ENCODE measurements around the gene TNFRSF6B. TPM values are rescaled to one million over a fixed set of nuclear protein-coding genes. Genes with fewer than 3 reads are reported as not detected.

TNFRSF6B gene
- total RNA-seq, 1 donor from 2014 or later = 2.3 TPM

- no peak overlapping the region for H3K27ac Mint-ChIP-seq (ENCODE audit: unreplicated experiment)
- H3K36me3 Mint-ChIP-seq (ENCODE audit: unreplicated experiment) = no peaks in the 10 kb centered on the region
- no peak for TF ChIP-seq CTCF (IDR thresholded peaks at IDR 0.05)
- H3K4me3 Mint-ChIP-seq (ENCODE audit: unreplicated experiment) = no peak overlapping the region
- H3K4me1 Mint-ChIP-seq (ENCODE audit: unreplicated experiment) = peaks cover 36% of the 10 kb centered on the region
- H3K9me3 Mint-ChIP-seq (ENCODE audit: unreplicated experiment) = no peaks in the 10 kb centered on the region
- DNase-seq (ENCODE audit: extremely low spot score, unreplicated experiment) = no peak
- no peaks in the 10 kb centered on the region for H3K27me3 Mint-ChIP-seq (ENCODE audit: unreplicated experiment)
Measured at GRCh38 chr20:63694584-63695423, 1.6 kb upstream of the TNFRSF6B start.

GRCh38 chr20:63695424-63696305, 787 bp upstream of the TNFRSF6B start:
- peaks cover 43% of the 10 kb centered on the region for H3K4me1 Mint-ChIP-seq (ENCODE audit: unreplicated experiment)

GRCh38 chr20:63696306-63696627, 185 bp upstream of the TNFRSF6B start:
- Mint-ChIP-seq H3K4me1 (ENCODE audit: unreplicated experiment) (peaks cover 40% of the 10 kb centered on the region), H3K27ac (ENCODE audit: unreplicated experiment) (no peak overlapping the region), H3K27me3 (ENCODE audit: unreplicated experiment) (no peaks in the 10 kb centered on the region), H3K9me3 (ENCODE audit: unreplicated experiment) (no peaks in the 10 kb centered on the region), H3K4me3 (ENCODE audit: unreplicated experiment) (no peak overlapping the region), H3K36me3 (ENCODE audit: unreplicated experiment) (no peaks in the 10 kb centered on the region)
- no peak for DNase-seq (ENCODE audit: extremely low spot score, unreplicated experiment)
- TF ChIP-seq CTCF (IDR thresholded peaks at IDR 0.05) = no peak

More at GRCh38 chr20:63695424-63696305, 787 bp upstream of the TNFRSF6B start:
- no peaks in the 10 kb centered on the region for H3K27me3 Mint-ChIP-seq (ENCODE audit: unreplicated experiment)
- TF ChIP-seq CTCF (IDR thresholded peaks at IDR 0.05) = no peak
- no peak overlapping the region for H3K27ac Mint-ChIP-seq (ENCODE audit: unreplicated experiment)
- H3K4me3 Mint-ChIP-seq (ENCODE audit: unreplicated experiment) = no peak overlapping the region
- H3K36me3 Mint-ChIP-seq (ENCODE audit: unreplicated experiment) = no peaks in the 10 kb centered on the region
- no peak for DNase-seq (ENCODE audit: extremely low spot score, unreplicated experiment)
- H3K9me3 Mint-ChIP-seq (ENCODE audit: unreplicated experiment) = no peaks in the 10 kb centered on the region

GRCh38 chr20:63697357-63697867, 960 bp downstream of the TNFRSF6B start:
- TF ChIP-seq CTCF (IDR thresholded peaks at IDR 0.05) = no peak
- no peak for DNase-seq (ENCODE audit: extremely low spot score, unreplicated experiment)
- H3K4me3 Mint-ChIP-seq (ENCODE audit: unreplicated experiment) = no peak overlapping the region
- H3K27me3 Mint-ChIP-seq (ENCODE audit: unreplicated experiment) = no peaks in the 10 kb centered on the region
- H3K36me3 Mint-ChIP-seq (ENCODE audit: unreplicated experiment) = no peaks in the 10 kb centered on the region
- peaks cover 31% of the 10 kb centered on the region for H3K4me1 Mint-ChIP-seq (ENCODE audit: unreplicated experiment)
- no peaks in the 10 kb centered on the region for H3K9me3 Mint-ChIP-seq (ENCODE audit: unreplicated experiment)
- peak overlapping the region; percentile 18 for H3K27ac Mint-ChIP-seq (ENCODE audit: unreplicated experiment)
